Neural progenitor cell (in vitro differentiated cells): ENCODE results near the gene UBE2S. TPM values are rescaled to one million over a fixed set of nuclear protein-coding genes. Genes with fewer than 3 reads are reported as not detected.
A peak's percentile ranks its signal among the peaks of the same experiment; 100 is the strongest.

Experiments
- DNase-seq: peaks from one replicate; pipeline ENCODE4 v3.0.0-alpha.2; 2016; ENCODE audit warnings: low spot score
- H2AFZ ChIP-seq: fragments of 200-600 bp; sonication (generic); replicated peaks from 2 replicates; pipeline ENCODE4 v1.6.1; 2016; ENCODE audit warnings: antibody characterized with exemption
- H3F3A ChIP-seq: fragments of 200-600 bp; sonication (generic); 2 replicates; pipeline ENCODE4 v1.6.1; 2016; ENCODE audit warnings: antibody characterized with exemption, low read depth
- H3K27ac ChIP-seq: fragments of 200-600 bp; sonication (generic); 2 replicates; pipeline ENCODE4 v1.5.1; 2016; ENCODE audit warnings: mild to moderate bottlenecking
- H3K27me3 ChIP-seq: fragments of 200-600 bp; sonication (generic); 2 replicates; pipeline ENCODE4 v1.6.1; 2016; ENCODE audit warnings: mild to moderate bottlenecking, moderate library complexity
- H3K36me3 ChIP-seq: fragments of 200-600 bp; sonication (generic); 2 replicates; pipeline ENCODE4 v1.5.1; 2016
- H3K4me1 ChIP-seq: fragments of 200-600 bp; sonication (generic); 2 replicates; pipeline ENCODE4 v1.6.1; 2016; ENCODE audit warnings: mixed run types
- H3K4me2 ChIP-seq: fragments of 200-600 bp; sonication (generic); 2 replicates; pipeline ENCODE4 v1.6.1; 2016
- H3K4me3 ChIP-seq: fragments of 200-600 bp; sonication (generic); 2 replicates; pipeline ENCODE4 v1.5.1; 2016
- H3K79me2 ChIP-seq: fragments of 200-600 bp; sonication (generic); 2 replicates; pipeline ENCODE4 v1.6.1; 2016; ENCODE audit warnings: low read depth
- H3K9ac ChIP-seq: fragments of 200-600 bp; sonication (generic); 2 replicates; pipeline ENCODE4 v1.6.1; 2016
- H3K9me3 ChIP-seq: fragments of 200-600 bp; sonication (generic); 2 replicates; pipeline ENCODE4 v1.5.1; 2016; ENCODE audit warnings: low read depth
- H4K20me1 ChIP-seq: fragments of 200-600 bp; sonication (generic); 2 replicates; pipeline ENCODE4 v1.6.1; 2016; ENCODE audit warnings: low read depth
- H3K27ac Mint-ChIP-seq: 3 replicates; pipeline ENCODE4 v1.8.0; 2021; ENCODE audit warnings: mixed read lengths
- H3K27me3 Mint-ChIP-seq: 2 replicates; pipeline ENCODE4 v1.8.0; 2022; ENCODE audit warnings: low read depth, mild to moderate bottlenecking, inconsistent platforms, moderate library complexity, mixed read lengths; ENCODE audit not compliant: insufficient read depth
- H3K36me3 Mint-ChIP-seq: 3 replicates; pipeline ENCODE4 v1.8.0; 2021; ENCODE audit warnings: mixed read lengths
- H3K4me1 Mint-ChIP-seq: 3 replicates; pipeline ENCODE4 v1.8.0; 2021; ENCODE audit warnings: mixed read lengths
- H3K4me3 Mint-ChIP-seq: 3 replicates; pipeline ENCODE4 v1.8.0; 2021; ENCODE audit warnings: mild to moderate bottlenecking, moderate library complexity, mixed read lengths
- H3K9me3 Mint-ChIP-seq: 3 replicates; pipeline ENCODE4 v1.8.0; 2020; ENCODE audit warnings: mixed read lengths
- EZH2 ChIP-seq: fragments of 200-600 bp; sonication (generic); IDR thresholded peaks from 2 replicates; pipeline ENCODE4 v1.6.1; 2017; ENCODE audit warnings: antibody characterized with exemption, mild to moderate bottlenecking, moderate library complexity
- EZH2phosphoT487 ChIP-seq: fragments of 200-600 bp; sonication (generic); IDR thresholded peaks from 2 replicates; pipeline ENCODE4 v1.6.1; 2017; ENCODE audit warnings: antibody characterized with exemption
- total RNA-seq: library from RNA; depleted of rRNA; stranded (reverse); fragments of >200 nt; gene quantifications from 2 replicates; pipeline ENCODE4 v1.2.3, GENCODE V29; 2015; ENCODE audit warnings: low replicate concordance
- TF ChIP-seq, protein P1 (sequence below): fragments of 200-600 bp; sonication (generic); IDR thresholded peaks from 2 replicates; pipeline ENCODE4 v1.5.1; 2017; ENCODE audit warnings: antibody characterized with exemption, mild to moderate bottlenecking

The UBE2S gene
- total RNA-seq, 1 donor from 2014 or later: 118 TPM

DNA sequence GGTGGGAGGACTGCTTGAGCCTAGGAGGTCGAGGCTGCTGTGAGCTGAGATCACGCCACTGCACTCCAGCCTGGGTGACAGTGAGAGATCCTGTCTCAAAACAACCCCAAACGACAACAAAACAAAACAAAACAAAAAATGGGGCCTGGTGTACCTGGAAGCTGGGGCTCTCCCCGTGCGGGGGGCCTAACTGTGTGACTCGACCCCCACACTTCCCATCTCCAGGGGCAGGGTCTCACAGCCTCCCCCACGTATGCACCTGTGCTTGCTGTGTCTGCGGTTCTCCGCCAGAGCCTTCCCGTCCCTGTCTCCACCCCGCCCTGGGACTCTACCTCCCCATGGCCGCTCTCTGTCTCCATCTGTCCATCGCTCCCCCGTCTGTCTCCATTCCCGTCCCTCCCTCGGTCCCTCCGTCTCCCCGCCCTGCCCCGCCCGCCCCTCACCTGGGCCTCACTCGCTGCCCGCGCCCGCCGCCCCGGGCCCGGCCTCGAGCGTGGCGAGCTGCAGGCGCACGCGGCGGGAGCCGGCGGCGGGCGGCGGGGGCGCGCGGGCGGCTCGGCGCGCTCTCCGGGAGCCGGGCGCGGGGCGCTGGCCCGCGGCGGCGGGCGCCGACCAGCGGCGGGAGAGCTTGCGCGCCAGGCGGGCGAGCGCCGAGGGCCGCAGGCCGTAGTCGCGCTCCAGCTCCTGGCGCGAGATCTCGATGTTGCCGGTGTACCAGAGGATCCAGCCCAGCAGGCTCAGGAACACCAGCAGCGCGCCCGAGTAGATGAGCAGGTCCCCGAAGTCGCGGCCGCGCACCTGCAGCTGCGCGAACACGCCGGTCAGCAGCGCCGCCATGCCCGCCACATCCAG lies 24.1 kb downstream of the UBE2S start:
- peaks cover 5% of the 10 kb centered on the region for H3K36me3 Mint-ChIP-seq
- Histone ChIP-seq H3K9ac (no peak overlapping the region), H3K4me2 (peak overlapping the region; percentile 81), H3K36me3 (no peaks in the 10 kb centered on the region), H4K20me1 (peaks cover 27% of the 10 kb centered on the region), H3K4me1 (peaks cover 38% of the 10 kb centered on the region), H3K27me3 (peaks cover 21% of the 10 kb centered on the region), H3F3A (peaks cover 50% of the 10 kb centered on the region), H2AFZ (no peak overlapping the region), H3K4me3 (peak overlapping the region; percentile 90), H3K27ac (no peak overlapping the region), H3K79me2 (peaks cover 27% of the 10 kb centered on the region), H3K9me3 (no peaks in the 10 kb centered on the region)
- H3K4me3 Mint-ChIP-seq: peak overlapping the region; percentile 81
- peak; percentile 88 for DNase-seq
- peaks cover 4% of the 10 kb centered on the region for H3K9me3 Mint-ChIP-seq
- peaks cover 25% of the 10 kb centered on the region for H3K27me3 Mint-ChIP-seq
- TF ChIP-seq, protein P1, sequence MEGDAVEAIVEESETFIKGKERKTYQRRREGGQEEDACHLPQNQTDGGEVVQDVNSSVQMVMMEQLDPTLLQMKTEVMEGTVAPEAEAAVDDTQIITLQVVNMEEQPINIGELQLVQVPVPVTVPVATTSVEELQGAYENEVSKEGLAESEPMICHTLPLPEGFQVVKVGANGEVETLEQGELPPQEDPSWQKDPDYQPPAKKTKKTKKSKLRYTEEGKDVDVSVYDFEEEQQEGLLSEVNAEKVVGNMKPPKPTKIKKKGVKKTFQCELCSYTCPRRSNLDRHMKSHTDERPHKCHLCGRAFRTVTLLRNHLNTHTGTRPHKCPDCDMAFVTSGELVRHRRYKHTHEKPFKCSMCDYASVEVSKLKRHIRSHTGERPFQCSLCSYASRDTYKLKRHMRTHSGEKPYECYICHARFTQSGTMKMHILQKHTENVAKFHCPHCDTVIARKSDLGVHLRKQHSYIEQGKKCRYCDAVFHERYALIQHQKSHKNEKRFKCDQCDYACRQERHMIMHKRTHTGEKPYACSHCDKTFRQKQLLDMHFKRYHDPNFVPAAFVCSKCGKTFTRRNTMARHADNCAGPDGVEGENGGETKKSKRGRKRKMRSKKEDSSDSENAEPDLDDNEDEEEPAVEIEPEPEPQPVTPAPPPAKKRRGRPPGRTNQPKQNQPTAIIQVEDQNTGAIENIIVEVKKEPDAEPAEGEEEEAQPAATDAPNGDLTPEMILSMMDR: no peak
- TF ChIP-seq EZH2phosphoT487 (no peak), EZH2 (no peak)
- H3K27ac Mint-ChIP-seq: no peak overlapping the region
- H3K4me1 Mint-ChIP-seq: peaks cover 40% of the 10 kb centered on the region

DNA sequence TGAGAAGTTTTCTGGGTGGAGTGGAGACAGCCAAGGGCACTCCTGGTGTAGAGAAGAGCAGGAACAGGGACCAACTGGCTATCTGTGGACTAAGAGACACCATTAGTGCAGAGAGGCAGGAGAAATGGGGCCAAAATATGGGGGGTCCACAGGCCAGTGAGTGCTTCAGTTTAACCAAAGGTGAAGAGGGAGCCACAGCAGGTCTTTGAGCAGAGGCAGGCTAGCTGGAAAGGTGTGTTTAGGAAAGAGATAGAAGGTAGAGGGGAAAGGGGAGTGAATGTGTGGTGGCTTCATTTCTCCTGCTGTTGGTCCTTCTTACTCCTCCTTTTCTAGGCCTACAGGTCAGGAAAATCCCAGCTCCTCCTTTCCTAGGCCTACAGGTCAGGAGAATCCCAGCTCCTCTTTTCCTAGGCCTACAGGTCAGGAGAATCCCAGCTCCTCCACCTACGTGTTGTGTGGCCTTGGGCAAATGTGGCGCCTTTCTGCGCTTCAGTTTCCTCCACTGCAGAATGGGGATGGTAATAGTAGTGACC lies 25.0 kb downstream of the UBE2S start:
- peaks cover 31% of the 10 kb centered on the region for H3K27me3 ChIP-seq
- TF ChIP-seq, protein P1: no peak
- TF ChIP-seq EZH2phosphoT487 (no peak), EZH2 (no peak)
- H4K20me1 ChIP-seq: peaks cover 18% of the 10 kb centered on the region
- DNase-seq: no peak
- H3K79me2 ChIP-seq: peaks cover 18% of the 10 kb centered on the region
- peaks cover 40% of the 10 kb centered on the region for H3K4me1 ChIP-seq
- H3K4me1 Mint-ChIP-seq: peaks cover 33% of the 10 kb centered on the region
- no peak overlapping the region for H2AFZ ChIP-seq
- H3K36me3 ChIP-seq: no peaks in the 10 kb centered on the region
- no peak overlapping the region for H3K27ac ChIP-seq
- peaks cover 4% of the 10 kb centered on the region for H3K9me3 Mint-ChIP-seq
- H3K36me3 Mint-ChIP-seq: peaks cover 5% of the 10 kb centered on the region
- peak overlapping the region; percentile 81 for H3K4me3 Mint-ChIP-seq
- no peak overlapping the region for H3K27ac Mint-ChIP-seq
- peaks cover 23% of the 10 kb centered on the region for H3K27me3 Mint-ChIP-seq
- no peak overlapping the region for H3K4me2 ChIP-seq
- no peak overlapping the region for H3K9ac ChIP-seq
- H3F3A ChIP-seq: peaks cover 41% of the 10 kb centered on the region
- H3K9me3 ChIP-seq: no peaks in the 10 kb centered on the region
- no peak overlapping the region for H3K4me3 ChIP-seq

- H3K79me2 ChIP-seq: peaks cover 12% of the 10 kb centered on the region
- TF ChIP-seq, protein P1: no peak
- no peak for TF ChIP-seq EZH2phosphoT487
- TF ChIP-seq EZH2: no peak
- no peak overlapping the region for H3K27ac Mint-ChIP-seq
These were observed 25.6 kb downstream of the UBE2S start for GRCh38 chr19:55382013-55382412.

More at GRCh38 chr19:55382013-55382412, 25.6 kb downstream of the UBE2S start:
- H3K9ac ChIP-seq: no peak overlapping the region
- Mint-ChIP-seq H3K9me3 (peaks cover 4% of the 10 kb centered on the region), H3K27me3 (peaks cover 23% of the 10 kb centered on the region), H3K36me3 (peaks cover 5% of the 10 kb centered on the region), H3K4me1 (peaks cover 27% of the 10 kb centered on the region), H3K4me3 (peak overlapping the region; percentile 81)
- no peak for DNase-seq
- no peaks in the 10 kb centered on the region for H3K9me3 ChIP-seq
- H3K27me3 ChIP-seq: peaks cover 35% of the 10 kb centered on the region
- no peak overlapping the region for H3K27ac ChIP-seq
- no peak overlapping the region for H3K4me2 ChIP-seq
- peaks cover 35% of the 10 kb centered on the region for H3F3A ChIP-seq
- no peak overlapping the region for H3K4me3 ChIP-seq
- H4K20me1 ChIP-seq: peaks cover 12% of the 10 kb centered on the region
- no peaks in the 10 kb centered on the region for H3K36me3 ChIP-seq
- no peak overlapping the region for H2AFZ ChIP-seq
- H3K4me1 ChIP-seq: peaks cover 38% of the 10 kb centered on the region
